ENCODE data around the gene NEURL1B. TPM values are rescaled to one million over a fixed set of nuclear protein-coding genes. Genes with fewer than 3 reads are reported as not detected.

Gene NEURL1B
- 10 to 100 TPM; 13.0 to 99.9 (median 44.2) TPM for total RNA-seq
- 10 to 100 TPM in 2 of 3 donors, 1 to 10 TPM in 1; 9.8 to 17.9 (median 13.9) TPM for polyA plus RNA-seq
- long read RNA-seq, donor 1, full-length matches to known transcripts: 1 of 1 reads
- long read RNA-seq, donor 1, partial matches to known transcripts: 0 of 1 reads
- long read RNA-seq, donor 1, other reads (novel, unspliced or antisense): 0 of 1 reads
- long read RNA-seq, donor 2: 0 reads
- long read RNA-seq, donor 3: 0 reads
- long read RNA-seq, donor 4, partial matches to known transcripts: 0 of 5 reads
- long read RNA-seq, donor 4, other reads (novel, unspliced or antisense): 5 of 5 reads
- long read RNA-seq, donor 5, partial matches to known transcripts: 0 of 13 reads
- long read RNA-seq, donor 5, other reads (novel, unspliced or antisense): 13 of 13 reads
- long read RNA-seq, donor 6, partial matches to known transcripts: 0 of 4 reads
- long read RNA-seq, donor 6, other reads (novel, unspliced or antisense): 4 of 4 reads
- long read RNA-seq, donor 7: 0 reads
- long read RNA-seq, donor 8: 0 reads
- long read RNA-seq, donor 9: 0 reads
- long read RNA-seq, donor 10, full-length matches to known transcripts: 1 of 1 reads
- long read RNA-seq, donor 10, partial matches to known transcripts: 0 of 1 reads
- long read RNA-seq, donor 10, other reads (novel, unspliced or antisense): 0 of 1 reads

- TF ChIP-seq CTCF (IDR thresholded peaks at IDR 0.05) (no peak), POLR2A (IDR thresholded peaks at IDR 0.05) (peak in 1 of 2 donors; percentile 36)
- WGBS, 4 donors: 0% methylated on average over 1 to 54 of the region's 54 CpGs
- peak; percentile 59 to 83 (median 79) for DNase-seq
- Histone ChIP-seq H3K36me3 (replicated peaks in 1 of 2) (no peaks in the 10 kb centered on the region), H3K9me3 (replicated peaks in 1 of 3) (no peaks in the 10 kb centered on the region), H3K4me1 (replicated peaks in 1 of 2) (peaks cover 18 to 36% of the 10 kb centered on the region in 2 donors), H3K27ac (peak within 1 kb of the TSS in 4 of 5 donors; percentile 73 to 89 (median 82)), H3K27me3 (no peaks in the 10 kb centered on the region), H3K4me3 (peak within 1 kb of the TSS in 3 of 4 donors; percentile 13 to 91 (median 32))
- intact Hi-C loops (cut with DNase I): no loop called here
Observed at GRCh38 chr5:172640822-172641358, at the start of gene NEURL1B. Gene NEURL1B (plus strand): TSS chr5:172641263. CDS start chr5:172641407, 144 bp downstream.

- intact Hi-C loops (cut with DNase I): no loop called here
- H3K4me3 ChIP-seq: no peak overlapping the region
- H3K27me3 ChIP-seq: no peaks in the 10 kb centered on the region
Observed at GRCh38 chr5:172591636-172592035, 49.4 kb upstream of the NEURL1B start.

GRCh38 chr5:172592881-172593280 is 48.2 kb upstream of the NEURL1B start:
- no peak overlapping the region for H3K4me3 ChIP-seq
- no peak for DNase-seq
- H3K4me1 ChIP-seq (replicated peaks in 1 of 2): no peaks in the 10 kb centered on the region
- no peaks in the 10 kb centered on the region for H3K27me3 ChIP-seq
- intact Hi-C loops (cut with DNase I): no loop called here
- WGBS, 4 donors: 84 to 91% (median 91%) methylated on average over 5 of the region's 5 CpGs
- no peaks in the 10 kb centered on the region for H3K36me3 ChIP-seq (replicated peaks in 1 of 2)
- H3K27ac ChIP-seq: no peak overlapping the region
- no peak for TF ChIP-seq CTCF (IDR thresholded peaks at IDR 0.05)
- TF ChIP-seq POLR2A (IDR thresholded peaks at IDR 0.05): no peak
- H3K9me3 ChIP-seq (replicated peaks in 1 of 3): no peaks in the 10 kb centered on the region

More at GRCh38 chr5:172591636-172592035, 49.4 kb upstream of the NEURL1B start:
- WGBS, 4 donors: 82 to 91% (median 87%) methylated on average over 6 of the region's 6 CpGs
- H3K36me3 ChIP-seq (replicated peaks in 1 of 2): no peaks in the 10 kb centered on the region
- H3K27ac ChIP-seq: no peak overlapping the region
- no peaks in the 10 kb centered on the region for H3K4me1 ChIP-seq (replicated peaks in 1 of 2)
- no peak for DNase-seq
- H3K9me3 ChIP-seq (replicated peaks in 1 of 3): no peaks in the 10 kb centered on the region
- no peak for TF ChIP-seq CTCF (IDR thresholded peaks at IDR 0.05)
- TF ChIP-seq POLR2A (IDR thresholded peaks at IDR 0.05): no peak

GRCh38 chr5:172593306-172593705 is 47.8 kb upstream of the NEURL1B start:
- intact Hi-C loops (cut with DNase I): no loop called here
- no peak for DNase-seq

More at GRCh38 chr5:172593306-172593705, 47.8 kb upstream of the NEURL1B start:
- Histone ChIP-seq H3K27ac (no peak overlapping the region), H3K9me3 (replicated peaks in 1 of 3) (no peaks in the 10 kb centered on the region), H3K36me3 (replicated peaks in 1 of 2) (no peaks in the 10 kb centered on the region), H3K4me3 (no peak overlapping the region), H3K4me1 (replicated peaks in 1 of 2) (no peaks in the 10 kb centered on the region), H3K27me3 (no peaks in the 10 kb centered on the region)
- TF ChIP-seq CTCF (IDR thresholded peaks at IDR 0.05): no peak
- TF ChIP-seq POLR2A (IDR thresholded peaks at IDR 0.05): no peak
- WGBS, 4 donors: 87 to 92% (median 89%) methylated on average over 12 of the region's 12 CpGs
